PC-9 (cell line): ENCODE measurements around the gene ASAH2. TPM values are rescaled to one million over a fixed set of nuclear protein-coding genes. Genes with fewer than 3 reads are reported as not detected.

Source experiments
- BruUV-seq: library from RNA; stranded (reverse); fragments of 400-500 nt; replicated peaks from 2 replicates; lab custom pipeline; 2021; lab: Mats Ljungman, UMichigan
- CTCF ChIA-PET: fragments of 300-600 bp; sonication (Branson Sonifier 250); formaldehyde crosslinking; loops from one replicate; lab custom pipeline; 2022; ENCODE audit warnings: antibody characterized with exemption; lab: Charles Lee
- POLR2A ChIA-PET: fragments of 300-600 bp; sonication (Branson Sonifier 250); formaldehyde crosslinking; loops from one replicate; lab custom pipeline; 2022; ENCODE audit warnings: antibody characterized with exemption; ENCODE audit not compliant: unreplicated experiment; lab: Charles Lee
- DNase-seq, 2 experiments: peaks; one replicate each; pipeline versions ENCODE4 v3.0.0 to v3.0.0-alpha.2; 2015 to 2022; ENCODE audit warnings: mixed read lengths in 1 of 2
- H2AFZ ChIP-seq: fragments of 200-600 bp; sonication (generic); 2 replicates; pipeline ENCODE4 v1.8.1; 2017; ENCODE audit warnings: antibody characterized with exemption
- H3F3A ChIP-seq: fragments of 200-600 bp; sonication (generic); 2 replicates; pipeline ENCODE4 v1.8.1; 2017; ENCODE audit warnings: antibody characterized with exemption, mild to moderate bottlenecking, low read depth; ENCODE audit not compliant: insufficient read depth
- H3K27ac ChIP-seq: fragments of 200-600 bp; sonication (generic); 2 replicates; pipeline ENCODE4 v1.6.1; 2016; ENCODE audit warnings: mixed run types
- H3K27me3 ChIP-seq: fragments of 200-600 bp; sonication (generic); 2 replicates; pipeline ENCODE4 v1.6.1; 2016; ENCODE audit warnings: low read depth, mixed run types; ENCODE audit not compliant: insufficient read depth
- H3K36me3 ChIP-seq: fragments of 200-600 bp; sonication (generic); 2 replicates; pipeline ENCODE4 v1.6.1; 2016; ENCODE audit warnings: low read depth, mixed run types
- H3K4me1 ChIP-seq: fragments of 200-600 bp; sonication (generic); replicated peaks from 2 replicates; pipeline ENCODE4 v1.6.1; 2016; ENCODE audit warnings: mixed run types; ENCODE audit not compliant: insufficient read depth
- H3K4me2 ChIP-seq: fragments of 200-600 bp; sonication (generic); 2 replicates; pipeline ENCODE4 v1.6.1; 2017; ENCODE audit warnings: mixed run types
- H3K4me3 ChIP-seq: fragments of 200-600 bp; sonication (generic); 2 replicates; pipeline ENCODE4 v1.6.1; 2016; ENCODE audit warnings: mixed run types
- H3K79me2 ChIP-seq: fragments of 200-600 bp; sonication (generic); 2 replicates; pipeline ENCODE4 v1.6.1; 2017; ENCODE audit warnings: low read depth, mixed run types
- H3K9me2 ChIP-seq: fragments of 200-600 bp; sonication (generic); 2 replicates; pipeline ENCODE4 v1.8.1; 2017; ENCODE audit warnings: mild to moderate bottlenecking; ENCODE audit not compliant: insufficient read depth
- H3K9me3 ChIP-seq: fragments of 200-600 bp; sonication (generic); 2 replicates; pipeline ENCODE4 v1.8.1; 2016; ENCODE audit warnings: low read depth; ENCODE audit not compliant: insufficient read depth
- H4K20me1 ChIP-seq: fragments of 200-600 bp; sonication (generic); 2 replicates; pipeline ENCODE4 v1.8.1; 2017; ENCODE audit not compliant: insufficient read depth
- CTCF ChIP-seq: fragments of 200-600 bp; sonication (generic); conservative IDR thresholded peaks from 2 replicates; pipeline ENCODE4 v1.6.1; 2017; ENCODE audit warnings: mixed run types, antibody characterized with exemption, mild to moderate bottlenecking, moderate library complexity
- EZH2 ChIP-seq: fragments of 200-600 bp; sonication (generic); IDR thresholded peaks from 2 replicates; pipeline ENCODE4 v1.8.0; 2017; ENCODE audit warnings: antibody characterized with exemption, low read depth
- intact Hi-C: fragments of 100-400 bp; cut with micrococcal nuclease; formaldehyde crosslinking; loops from one replicate; pipeline ENCODE4 v1.10.0; 2022; ENCODE audit not compliant: unreplicated experiment
- total RNA-seq: library from RNA; stranded (reverse); gene quantifications from 2 replicates; pipeline ENCODE4 v1.2.3, GENCODE V29; 2021

The ASAH2 gene
- total RNA-seq, 1 experiment from 2014 or later, result 8.3 TPM

GRCh38 chr10:50294582-50294981 is 43.3 kb upstream of the ASAH2 start:
- H3K4me3 ChIP-seq, result no peak overlapping the region
- H4K20me1 ChIP-seq, result no peaks in the 10 kb centered on the region
- 0 out of 2 replicates have a peak, but pooled peaks cover 6% of the 10 kb centered on the region for H3F3A ChIP-seq
- TF ChIP-seq CTCF (no peak), EZH2 (no peak)
- DNase-seq, result no peak
- H3K9me2 ChIP-seq, result no peaks in the 10 kb centered on the region
- H3K4me1 ChIP-seq, result no peaks in the 10 kb centered on the region
- no peak overlapping the region for H3K27ac ChIP-seq
- H3K79me2 ChIP-seq, result no peaks in the 10 kb centered on the region
- no peak overlapping the region for H2AFZ ChIP-seq
- peaks cover 5% of the 10 kb centered on the region; the same call in 1 of the 2 replicates for H3K9me3 ChIP-seq
- intact Hi-C loops, result no loop called here
- no peaks in the 10 kb centered on the region for H3K36me3 ChIP-seq
- CTCF ChIA-PET, result no interaction called here
- no peak overlapping the region for H3K4me2 ChIP-seq
- POLR2A ChIA-PET, result no interaction called here
- no TSS peak for BruUV-seq
- no peaks in the 10 kb centered on the region for H3K27me3 ChIP-seq

GRCh38 chr10:50293513-50294313 is 42.4 kb upstream of the ASAH2 start:
- H3K4me1 ChIP-seq, result no peaks in the 10 kb centered on the region
- no peak for TF ChIP-seq CTCF
- TF ChIP-seq EZH2, result no peak
- no peaks in the 10 kb centered on the region for H4K20me1 ChIP-seq
- ChIA-PET CTCF (no interaction called here), POLR2A (no interaction called here)
- H3K36me3 ChIP-seq, result no peaks in the 10 kb centered on the region
- H3K9me3 ChIP-seq, result peaks cover 5% of the 10 kb centered on the region; the same call in 1 of the 2 replicates
- no peak overlapping the region for H3K27ac ChIP-seq
- H3K4me2 ChIP-seq, result no peak overlapping the region
- no peaks in the 10 kb centered on the region for H3K9me2 ChIP-seq
- no peak overlapping the region for H2AFZ ChIP-seq
- 0 out of 2 replicates have a peak, but pooled peaks cover 6% of the 10 kb centered on the region for H3F3A ChIP-seq
- H3K27me3 ChIP-seq, result no peaks in the 10 kb centered on the region
- H3K79me2 ChIP-seq, result no peaks in the 10 kb centered on the region
- H3K4me3 ChIP-seq, result no peak overlapping the region
- no TSS peak for BruUV-seq
- no peak for DNase-seq
- intact Hi-C loops, result no loop called here

- Histone ChIP-seq H3K79me2 (no peaks in the 10 kb centered on the region), H3K9me2 (no peaks in the 10 kb centered on the region), H3K4me1 (no peaks in the 10 kb centered on the region), H3K4me3 (no peak overlapping the region), H3K4me2 (no peak overlapping the region), H2AFZ (no peak overlapping the region), H3K9me3 (no peaks in the 10 kb centered on the region), H3K27ac (no peak overlapping the region), H3K27me3 (no peaks in the 10 kb centered on the region), H3F3A (0 out of 2 replicates have a peak, but pooled peaks cover 6% of the 10 kb centered on the region), H3K36me3 (no peaks in the 10 kb centered on the region), H4K20me1 (no peaks in the 10 kb centered on the region)
- TF ChIP-seq EZH2, result no peak
- peak; percentile 44; the same call in 1 of the 2 replicates for TF ChIP-seq CTCF
- CTCF ChIA-PET, result no interaction called here
- POLR2A ChIA-PET, result no interaction called here
- intact Hi-C loops, result no loop called here
- no TSS peak for BruUV-seq
- DNase-seq, result no peak
Observed at GRCh38 chr10:50291261-50291850, 40.0 kb upstream of the ASAH2 start.
